Naive thymus-derived CD4-positive, alpha-beta T cell (primary cell): ENCODE data around the gene ASPSCR1. TPM values are rescaled to one million over a fixed set of nuclear protein-coding genes. Genes with fewer than 3 reads are reported as not detected.
"Not testable (repeated sequence)": the region's sequence is repeated elsewhere in the genome, so short reads cannot be mapped to it uniquely, and the experiment has no call there.

ENCODE experiments used
- ATAC-seq: fragments of 150-1000 bp; cut with Tn5 transposase; 2 replicates; pipeline ENCODE4 v1.10.0; 2021; ENCODE audit warnings: mild to moderate bottlenecking, moderate library complexity
- CTCF ChIA-PET: fragments of 350-600 bp; sonication (Branson Sonifier 250); formaldehyde crosslinking; loops from one replicate; lab custom pipeline; 2021; ENCODE audit warnings: antibody characterized with exemption; lab: Charles Lee
- POLR2A ChIA-PET: fragments of 350-600 bp; sonication (Branson Sonifier 250); formaldehyde crosslinking; loops from one replicate; lab custom pipeline; 2021; ENCODE audit warnings: antibody characterized with exemption, inconsistent platforms; lab: Charles Lee
- DNase-seq, 9 donors: peaks; one replicate each; pipeline versions ENCODE4 v3.0.0 to v3.0.0-alpha.2; 2020 to 2022; ENCODE audit warnings: mixed read lengths in 1 of 9
- H3K27ac ChIP-seq: one replicate; pipeline ENCODE4 v1.7.0; 2013; ENCODE audit warnings: mild to moderate bottlenecking, low read depth, low read length, moderate library complexity
- H3K27me3 ChIP-seq, 2 donors: one replicate each; pipeline ENCODE4 v1.7.0; 2013; ENCODE audit warnings: low read length in 2 of 2, mild to moderate bottlenecking in 2 of 2, moderate library complexity in 2 of 2; ENCODE audit not compliant: control insufficient read depth in 2 of 2, insufficient read depth in 2 of 2
- H3K36me3 ChIP-seq, 3 experiments: 1 replicate in 2 of 3; 2 replicates in 1 of 3; pipeline ENCODE4 v1.7.0; 2013; ENCODE audit warnings: low read length in 3 of 3, mild to moderate bottlenecking in 3 of 3, moderate library complexity in 1 of 3; ENCODE audit not compliant: insufficient read depth in 3 of 3, control insufficient read depth in 2 of 3
- H3K4me1 ChIP-seq, 2 donors: one replicate each; pipeline ENCODE4 v1.7.0; 2013; ENCODE audit warnings: low read length in 2 of 2, mild to moderate bottlenecking in 2 of 2, moderate library complexity in 1 of 2; ENCODE audit not compliant: control insufficient read depth in 2 of 2, insufficient read depth in 2 of 2
- H3K4me3 ChIP-seq: 2 replicates; pipeline ENCODE4 v1.7.0; 2013; ENCODE audit warnings: mild to moderate bottlenecking, low read length
- H3K9me3 ChIP-seq, 3 experiments: 1 replicate in 2 of 3; 2 replicates in 1 of 3; pipeline ENCODE4 v1.7.0; 2013; ENCODE audit warnings: low read length in 3 of 3; ENCODE audit not compliant: control insufficient read depth in 2 of 3
- H3K27ac Mint-ChIP-seq, 9 donors: one replicate each; pipeline ENCODE4 v1.8.0; 2020 to 2022; ENCODE audit warnings: mixed read lengths in 9 of 9, mild to moderate bottlenecking in 8 of 9, moderate library complexity in 5 of 9, inconsistent platforms in 2 of 9
- H3K27me3 Mint-ChIP-seq, 5 donors: one replicate each; pipeline ENCODE4 v1.8.0; 2021 to 2022; ENCODE audit warnings: mixed read lengths in 5 of 5, mild to moderate bottlenecking in 1 of 5
- H3K36me3 Mint-ChIP-seq, 5 donors: one replicate each; pipeline ENCODE4 v1.8.0; 2020 to 2022; ENCODE audit warnings: mixed read lengths in 5 of 5, mild to moderate bottlenecking in 3 of 5, inconsistent platforms in 1 of 5
- H3K4me1 Mint-ChIP-seq, 7 donors: one replicate each; pipeline ENCODE4 v1.8.0; 2020 to 2022; ENCODE audit warnings: mixed read lengths in 7 of 7, mild to moderate bottlenecking in 3 of 7, inconsistent platforms in 1 of 7
- H3K4me3 Mint-ChIP-seq, 10 donors: one replicate each; pipeline ENCODE4 v1.8.0; 2020 to 2022; ENCODE audit warnings: mild to moderate bottlenecking in 10 of 10, mixed read lengths in 10 of 10, moderate library complexity in 6 of 10, inconsistent platforms in 2 of 10
- H3K9me3 Mint-ChIP-seq, 11 donors: one replicate each; pipeline ENCODE4 v1.8.0; 2020 to 2022; ENCODE audit warnings: mixed read lengths in 11 of 11, mild to moderate bottlenecking in 4 of 11, inconsistent platforms in 1 of 11, moderate library complexity in 1 of 11
- intact Hi-C, 2 donors: fragments of 100-400 bp; cut with micrococcal nuclease; formaldehyde crosslinking; loops; one replicate each; pipeline ENCODE4 v1.15.1; 2023
- polyA plus RNA-seq, 2 donors: library from polyadenylated mRNA; unstranded; fragments of 300-500 nt; fragmentation: Illumina TruSeq; gene quantifications; one replicate each; pipeline ENCODE4 v1.2.3, GENCODE V29; 2021
- total RNA-seq, 6 experiments: library from RNA in 5 of 6; stranded (reverse) in 5 of 6; gene quantifications; 1 replicate in 5 of 6; 2 replicates in 1 of 6; pipeline ENCODE4 v1.2.3 and lab custom pipeline; 2021 to 2026

ASPSCR1 gene
- total and polyA plus RNA-seq, 7 experiments from 2014 or later = 24.2 to 46.7 (median 38.0) TPM

DNA sequence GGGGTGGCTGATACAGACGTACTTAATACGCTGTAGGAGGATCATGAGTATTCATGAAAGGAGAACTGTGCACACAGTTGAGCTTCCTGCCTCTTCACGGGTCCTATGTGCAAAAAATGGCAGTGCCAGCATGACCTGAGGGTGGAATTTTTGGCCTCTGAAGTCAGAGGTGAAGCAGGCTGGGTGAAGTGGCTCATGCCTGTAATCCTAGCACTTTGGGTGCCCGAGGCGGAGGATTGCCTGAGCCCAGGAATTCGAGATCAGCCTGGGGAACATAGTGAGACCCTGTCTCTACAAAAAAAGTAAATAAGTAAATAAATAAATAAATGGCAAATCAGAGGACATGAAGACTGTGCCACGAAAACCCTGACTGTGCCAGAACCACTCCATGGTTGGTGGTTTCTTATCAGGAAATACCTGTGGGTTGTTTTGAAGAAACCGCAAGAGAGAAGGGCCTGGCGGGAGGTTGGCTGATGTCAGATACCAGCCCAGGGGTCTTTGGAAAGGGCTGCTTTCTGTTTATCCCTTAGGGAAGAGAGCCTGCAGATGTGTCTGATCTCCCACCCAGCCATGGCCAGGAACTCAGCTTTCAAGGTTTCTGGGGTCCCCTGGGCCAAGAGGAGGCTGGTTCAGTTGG, 3.4 kb downstream of the ASPSCR1 start:
- no peak overlapping the region for H3K27ac ChIP-seq
- Mint-ChIP-seq H3K36me3 (peaks cover 4 to 26% (median 12%) of the 10 kb centered on the region in 5 donors), H3K9me3 (peaks cover 0 to 2% (median 0%) of the 10 kb centered on the region in 11 donors), H3K27me3 (peaks cover 0 to 4% (median 0%) of the 10 kb centered on the region in 5 donors), H3K27ac (peak overlapping the region in 2 of 9 donors; percentile 36 to 49), H3K4me1 (peaks cover 31 to 69% (median 41%) of the 10 kb centered on the region in 7 donors), H3K4me3 (peak overlapping the region in 9 of 10 donors; percentile 32 to 95 (median 67))
- CTCF ChIA-PET = interaction anchor here (0.8 to 2.4 kb wide), 6 partner anchors 13 to 45 kb away, joined by 3 to 7 read pairs (median 5); no protein-coding TSS in a partner anchor
- peaks cover 0 to 37% (median 8%) of the 10 kb centered on the region in 3 experiments for H3K36me3 ChIP-seq
- no peak for DNase-seq
- intact Hi-C loops = no loop called here
- no peak overlapping the region for H3K4me3 ChIP-seq
- H3K9me3 ChIP-seq = no peaks in the 10 kb centered on the region
- peaks cover 16 to 19% of the 10 kb centered on the region in 2 donors for H3K4me1 ChIP-seq
- POLR2A ChIA-PET = interaction anchor here (1.3 kb wide), 1 partner anchor 8 kb away, joined by 3 read pairs; no protein-coding TSS in a partner anchor
- H3K27me3 ChIP-seq = no peaks in the 10 kb centered on the region
- ATAC-seq = no peak

DNA sequence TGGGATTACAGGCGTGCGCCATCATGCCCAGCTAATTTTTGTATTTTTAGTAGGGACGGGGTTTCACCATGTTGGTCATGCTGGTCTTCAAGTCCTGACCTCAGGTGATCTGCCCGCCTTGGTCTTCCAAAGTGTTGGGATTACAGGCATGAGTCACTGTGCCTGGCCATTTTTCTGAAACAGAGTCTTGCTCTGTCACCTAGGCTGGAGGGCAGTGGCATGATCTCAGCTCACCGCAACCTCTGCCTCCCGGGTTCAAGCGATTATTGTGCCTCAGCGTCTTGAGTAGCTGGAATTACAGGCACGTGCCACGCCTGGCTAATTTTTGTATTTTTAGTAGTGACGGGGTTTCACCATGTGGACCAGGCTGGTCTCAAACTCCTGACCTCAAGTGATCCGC, 4.1 kb downstream of the ASPSCR1 start:
- DNase-seq, H3K27ac Mint-ChIP-seq, ATAC-seq, H3K27ac ChIP-seq, intact Hi-C loops, H3K4me3 ChIP-seq, H3K27me3 ChIP-seq, H3K9me3 Mint-ChIP-seq, H3K27me3 Mint-ChIP-seq, POLR2A ChIA-PET, H3K9me3 ChIP-seq: not testable (repeated sequence)
- CTCF ChIA-PET = interaction anchor here (0.6 to 0.9 kb wide), 2 partner anchors 39 to 395 kb away, joined by 3 read pairs; no protein-coding TSS in a partner anchor
- H3K36me3 Mint-ChIP-seq = peaks cover 5 to 27% (median 12%) of the 10 kb centered on the region in 5 donors
- Histone ChIP-seq H3K36me3 (peaks cover 0 to 42% (median 8%) of the 10 kb centered on the region in 3 experiments), H3K4me1 (peaks cover 14 to 18% of the 10 kb centered on the region in 2 donors)
- peak overlapping the region in 1 of 10 donors; percentile 16 for H3K4me3 Mint-ChIP-seq
- H3K4me1 Mint-ChIP-seq = peaks cover 28 to 63% (median 35%) of the 10 kb centered on the region in 7 donors

DNA sequence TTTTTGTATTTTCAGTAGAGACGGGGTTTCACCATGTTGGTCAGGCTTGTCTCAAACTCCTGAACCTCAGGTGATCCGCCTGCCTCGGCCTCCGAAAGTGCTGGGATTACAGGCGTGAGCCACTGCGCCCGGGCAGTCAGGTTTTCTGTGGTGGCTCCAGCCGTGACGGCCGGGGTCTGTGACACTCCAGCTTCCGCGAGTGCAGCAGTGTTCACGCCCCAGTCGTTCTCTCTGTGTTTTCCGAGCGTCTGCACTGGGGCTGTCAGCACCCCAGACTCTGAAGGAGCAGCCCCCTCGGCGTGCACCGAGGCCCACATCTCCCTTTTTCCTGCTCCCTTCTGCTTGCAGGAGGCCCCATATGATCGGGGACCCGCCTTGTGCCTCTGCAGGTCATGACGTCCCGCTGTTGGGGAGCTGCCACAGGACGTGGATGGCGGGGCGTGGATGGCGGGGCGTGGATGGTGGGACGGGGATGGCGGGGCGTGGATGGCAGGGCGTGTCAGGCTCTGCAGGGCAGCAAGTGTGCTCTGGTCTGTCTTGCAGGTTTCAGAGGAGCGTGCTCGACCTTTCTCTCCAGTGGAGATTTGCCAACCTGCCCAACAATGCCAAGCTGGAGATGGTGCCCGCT, 5.7 kb downstream of the ASPSCR1 start:
- DNase-seq (no peak), ATAC-seq (no peak)
- no peaks in the 10 kb centered on the region for H3K27me3 ChIP-seq
- no peaks in the 10 kb centered on the region for H3K27me3 Mint-ChIP-seq
- CTCF ChIA-PET = interaction anchor here (1.4 to 1.7 kb wide), 2 partner anchors 24 to 37 kb away, joined by 4 to 8 read pairs; no protein-coding TSS in a partner anchor
- POLR2A ChIA-PET = interaction anchor here (0.9 to 1.3 kb wide), 3 partner anchors 8 to 56 kb away, joined by 3 read pairs; partner anchors contain the start of gene MAFG
- H3K36me3 ChIP-seq = peaks cover 0 to 48% (median 8%) of the 10 kb centered on the region in 3 experiments
- H3K4me3 ChIP-seq = no peak overlapping the region
- peaks cover 11 to 14% of the 10 kb centered on the region in 2 donors for H3K4me1 ChIP-seq
- intact Hi-C loops = no loop called here
- H3K9me3 Mint-ChIP-seq = peaks cover 0 to 2% (median 0%) of the 10 kb centered on the region in 11 donors
- H3K27ac ChIP-seq = no peak overlapping the region
- peaks cover 30 to 57% (median 33%) of the 10 kb centered on the region in 7 donors for H3K4me1 Mint-ChIP-seq
- H3K4me3 Mint-ChIP-seq = peak overlapping the region in 2 of 10 donors; percentile 44 to 60
- H3K36me3 Mint-ChIP-seq = peaks cover 5 to 32% (median 12%) of the 10 kb centered on the region in 5 donors
- no peaks in the 10 kb centered on the region for H3K9me3 ChIP-seq
- H3K27ac Mint-ChIP-seq = peak overlapping the region in 1 of 9 donors; percentile 28

DNA sequence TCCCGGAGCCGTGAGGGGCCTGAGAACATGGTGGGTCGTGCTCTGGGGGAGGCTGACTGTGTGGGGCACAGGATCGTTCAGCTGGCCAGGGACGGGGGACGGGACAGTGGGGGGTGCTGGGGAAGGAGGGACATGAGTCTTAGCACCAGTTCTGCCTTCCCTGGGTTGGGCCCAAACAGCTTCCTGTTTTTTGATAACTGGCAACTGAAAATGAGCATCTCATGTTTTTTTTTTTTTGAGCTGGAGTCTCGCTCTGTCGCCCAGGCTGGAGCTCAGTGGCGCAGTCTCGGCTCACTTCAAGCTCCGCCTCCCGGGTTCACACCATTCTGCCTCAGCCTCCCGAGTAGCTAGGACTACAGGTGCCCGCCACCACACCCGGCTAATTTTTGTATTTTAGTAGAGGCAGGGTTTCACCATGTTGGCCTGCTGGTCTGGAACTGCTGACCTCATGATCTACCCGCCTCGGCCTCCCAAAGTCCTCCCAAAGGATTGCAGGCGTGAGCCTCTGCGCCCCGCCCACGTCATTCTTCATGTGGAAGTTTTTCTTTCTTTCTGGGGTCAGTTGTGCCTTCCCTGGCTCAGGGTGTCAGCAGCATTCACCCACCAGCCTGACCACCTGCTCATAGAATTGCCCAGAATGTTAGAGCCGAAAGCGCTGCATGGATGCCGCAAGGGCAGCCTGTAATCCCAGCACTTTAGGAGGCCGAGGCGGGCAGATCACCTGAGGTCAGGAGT, 6.4 kb downstream of the ASPSCR1 start:
- ATAC-seq = no peak
- Histone ChIP-seq H3K9me3 (no peaks in the 10 kb centered on the region), H3K36me3 (peaks cover 0 to 52% (median 8%) of the 10 kb centered on the region in 3 experiments), H3K4me1 (peaks cover 10 to 11% of the 10 kb centered on the region in 2 donors), H3K27me3 (no peaks in the 10 kb centered on the region), H3K4me3 (no peak overlapping the region), H3K27ac (no peak overlapping the region)
- peaks cover 0 to 2% (median 0%) of the 10 kb centered on the region in 11 donors for H3K9me3 Mint-ChIP-seq
- intact Hi-C loops = no loop called here
- no peak overlapping the region for H3K4me3 Mint-ChIP-seq
- no peak for DNase-seq
- H3K4me1 Mint-ChIP-seq = peaks cover 26 to 51% (median 31%) of the 10 kb centered on the region in 7 donors
- H3K36me3 Mint-ChIP-seq = peaks cover 5 to 32% (median 12%) of the 10 kb centered on the region in 5 donors
- no peak overlapping the region for H3K27ac Mint-ChIP-seq
- CTCF ChIA-PET = interaction anchor here (0.6 to 1.7 kb wide), 2 partner anchors 36 to 299 kb away, joined by 3 to 8 read pairs; no protein-coding TSS in a partner anchor
- POLR2A ChIA-PET = interaction anchor here (0.9 to 1.3 kb wide), 3 partner anchors 8 to 57 kb away, joined by 3 read pairs; partner anchors contain the start of gene MAFG
- no peaks in the 10 kb centered on the region for H3K27me3 Mint-ChIP-seq

DNA sequence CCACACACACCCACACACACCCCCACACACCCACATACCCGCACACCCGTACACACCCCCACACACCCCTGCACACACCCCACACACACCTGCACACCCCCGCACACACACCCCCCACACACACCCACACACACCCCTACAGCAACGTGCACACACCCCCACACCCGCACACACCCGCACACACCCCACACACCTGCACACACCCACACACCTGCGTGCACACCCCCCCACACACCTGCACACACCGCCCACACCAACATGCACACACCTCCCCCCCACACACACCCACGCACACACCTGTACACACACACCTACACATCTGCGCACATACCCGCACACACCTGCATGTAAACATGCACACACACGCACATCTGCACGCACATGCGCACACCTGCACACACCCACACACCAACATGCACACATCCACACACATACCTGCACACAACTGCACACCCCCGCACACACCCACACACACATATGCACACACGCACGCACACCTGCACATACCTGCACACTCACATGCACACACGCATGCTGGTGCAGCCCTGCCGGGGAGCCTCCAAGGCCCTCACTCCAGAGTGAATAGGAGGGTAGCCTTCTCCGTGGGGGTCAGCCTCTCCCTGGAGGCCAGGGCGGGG, 7.5 kb downstream of the ASPSCR1 start:
- H3K9me3 Mint-ChIP-seq = peaks cover 0 to 2% (median 0%) of the 10 kb centered on the region in 11 donors
- H3K4me1 Mint-ChIP-seq = peaks cover 17 to 40% (median 22%) of the 10 kb centered on the region in 7 donors
- intact Hi-C loops = no loop called here
- peaks cover 5 to 26% (median 12%) of the 10 kb centered on the region in 5 donors for H3K36me3 Mint-ChIP-seq
- no peaks in the 10 kb centered on the region for H3K27me3 Mint-ChIP-seq
- no peak for DNase-seq
- H3K4me3 Mint-ChIP-seq = no peak overlapping the region
- Histone ChIP-seq H3K4me3 (no peak overlapping the region), H3K27ac (no peak overlapping the region), H3K36me3 (peaks cover 0 to 50% (median 8%) of the 10 kb centered on the region in 3 experiments), H3K4me1 (peaks cover 9 to 11% of the 10 kb centered on the region in 2 donors), H3K27me3 (no peaks in the 10 kb centered on the region), H3K9me3 (no peaks in the 10 kb centered on the region)
- H3K27ac Mint-ChIP-seq = peak overlapping the region in 1 of 9 donors; percentile 8
- CTCF ChIA-PET = interaction anchor here (0.7 kb wide), 1 partner anchor 10 kb away, joined by 6 read pairs; no protein-coding TSS in a partner anchor
- no peak for ATAC-seq
- POLR2A ChIA-PET = no interaction called here
